RWPE2 (cell line): ENCODE data around the gene PABPC1L.
A peak's percentile ranks its signal among the peaks of the same experiment; 100 is the strongest.

Source experiments
- ATAC-seq: fragments of 200-7000 bp; cut with Tn5 transposase; 3 replicates; pipeline ENCODE4 v1.9.1; 2021; ENCODE audit warnings: low read depth
- DNase-seq: peaks from one replicate; pipeline ENCODE4 v3.0.0-alpha.2; 2020; ENCODE audit warnings: low spot score
- H3K27ac ChIP-seq: fragments of 450-650 bp; 2 replicates; pipeline ENCODE4 v1.5.1; 2017; ENCODE audit warnings: mild to moderate bottlenecking; ENCODE audit not compliant: poor library complexity, severe bottlenecking
- H3K27me3 ChIP-seq: fragments of 250-450 bp; sonication (Bioruptor Pico); 2 replicates; pipeline ENCODE4 v1.5.1; 2021; ENCODE audit warnings: mild to moderate bottlenecking, moderate library complexity; ENCODE audit not compliant: insufficient read depth, poor library complexity, severe bottlenecking
- H3K36me3 ChIP-seq: fragments of 250-450 bp; sonication (Bioruptor Pico); 2 replicates; pipeline ENCODE4 v1.5.1; 2020; ENCODE audit warnings: low read depth, mild to moderate bottlenecking, moderate library complexity
- H3K4me1 ChIP-seq: fragments of 250-450 bp; sonication (Bioruptor Pico); 2 replicates; pipeline ENCODE4 v1.5.1; 2021; ENCODE audit warnings: mild to moderate bottlenecking, moderate library complexity; ENCODE audit not compliant: insufficient read depth, poor library complexity, severe bottlenecking
- H3K4me3 ChIP-seq: fragments of 250-450 bp; sonication (Bioruptor Pico); 2 replicates; pipeline ENCODE4 v1.5.1; 2021; ENCODE audit warnings: mild to moderate bottlenecking, moderate library complexity; ENCODE audit not compliant: severe bottlenecking
- H3K9me3 ChIP-seq: fragments of 250-450 bp; sonication (Bioruptor Pico); 2 replicates; pipeline ENCODE4 v1.5.1; 2021; ENCODE audit warnings: mild to moderate bottlenecking, moderate library complexity; ENCODE audit not compliant: severe bottlenecking
- CTCF ChIP-seq: fragments of 450-650 bp; IDR thresholded peaks from one replicate; pipeline ENCODE4 v1.5.1; 2017; ENCODE audit warnings: mild to moderate bottlenecking, moderate library complexity; ENCODE audit not compliant: poor library complexity, severe bottlenecking

Gene PABPC1L

GRCh38 chr20:44938637-44939036 is 28.8 kb downstream of the PABPC1L start:
- Histone ChIP-seq H3K9me3 (no peaks in the 10 kb centered on the region), H3K4me1 (no peaks in the 10 kb centered on the region), H3K36me3 (peaks cover 90% of the 10 kb centered on the region), H3K27me3 (no peaks in the 10 kb centered on the region), H3K27ac (no peak overlapping the region), H3K4me3 (no peak overlapping the region)
- no peak for TF ChIP-seq CTCF
- DNase-seq (no peak), ATAC-seq (0 out of 3 replicates have a peak, but pooled peaks have one; percentile 6)

GRCh38 chr20:44941120-44941691 is 31.3 kb downstream of the PABPC1L start:
- ATAC-seq (peak; percentile 11; the same call in 2 of the 3 replicates), DNase-seq (no peak)
- no peaks in the 10 kb centered on the region for H3K27me3 ChIP-seq
- no peaks in the 10 kb centered on the region for H3K9me3 ChIP-seq
- TF ChIP-seq CTCF = no peak
- no peaks in the 10 kb centered on the region for H3K4me1 ChIP-seq
- H3K27ac ChIP-seq = no peak overlapping the region
- H3K4me3 ChIP-seq = no peak overlapping the region
- H3K36me3 ChIP-seq = peaks cover 93% of the 10 kb centered on the region

GRCh38 chr20:44942264-44942973 is 32.6 kb downstream of the PABPC1L start:
- Histone ChIP-seq H3K27me3 (no peaks in the 10 kb centered on the region), H3K4me1 (no peaks in the 10 kb centered on the region), H3K9me3 (no peaks in the 10 kb centered on the region), H3K36me3 (peaks cover 93% of the 10 kb centered on the region), H3K4me3 (no peak overlapping the region), H3K27ac (no peak overlapping the region)
- TF ChIP-seq CTCF = peak; percentile 37
- ATAC-seq = peak; percentile 41
- no peak for DNase-seq

DNA sequence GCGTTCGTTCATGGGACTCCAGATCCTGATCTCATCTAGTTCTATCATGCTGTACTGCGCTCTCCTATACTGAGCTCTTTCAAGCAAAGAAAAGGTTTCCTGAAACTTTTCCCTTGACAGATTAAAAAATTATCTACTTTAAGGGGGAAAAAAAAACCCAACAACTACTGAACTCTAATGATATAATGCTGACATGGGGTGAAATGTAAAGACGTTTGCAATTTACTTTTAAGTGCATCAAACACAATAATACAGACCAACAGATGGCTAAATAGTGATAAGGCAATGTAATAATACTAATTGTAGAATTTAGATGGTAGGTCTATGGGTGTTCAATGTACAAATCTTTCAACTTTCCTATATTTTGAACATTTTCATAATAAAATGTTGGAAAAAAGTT is 34.0 kb downstream of the PABPC1L start:
- Histone ChIP-seq H3K27ac (no peak overlapping the region), H3K4me3 (no peak overlapping the region), H3K27me3 (no peaks in the 10 kb centered on the region), H3K9me3 (no peaks in the 10 kb centered on the region), H3K36me3 (peaks cover 94% of the 10 kb centered on the region), H3K4me1 (no peaks in the 10 kb centered on the region)
- no peak for TF ChIP-seq CTCF
- no peak for ATAC-seq
- DNase-seq = no peak

- Histone ChIP-seq H3K9me3 (no peaks in the 10 kb centered on the region), H3K4me1 (no peaks in the 10 kb centered on the region), H3K27ac (no peak overlapping the region), H3K36me3 (peaks cover 100% of the 10 kb centered on the region), H3K27me3 (no peaks in the 10 kb centered on the region), H3K4me3 (no peak overlapping the region)
- no peak for TF ChIP-seq CTCF
- DNase-seq (no peak), ATAC-seq (no peak)
Measured at GRCh38 chr20:44945261-44945660, 35.4 kb downstream of the PABPC1L start.
